Astrocyte of the spinal cord (primary cell): ENCODE results near the gene FBXO17.
"Not testable (repeated sequence)": the region's sequence is repeated elsewhere in the genome, so short reads cannot be mapped to it uniquely, and the experiment has no call there.

Experiments used
- DNase-seq: peaks from one replicate; pipeline ENCODE4 v3.0.0; 2011; ENCODE audit warnings: low read depth, low spot score
- H3K4me3 ChIP-seq: 2 replicates; pipeline ENCODE4 v1.5.1; 2011; ENCODE audit warnings: low read depth, mild to moderate bottlenecking, low read length, moderate library complexity
- CTCF ChIP-seq: IDR thresholded peaks from 2 replicates; pipeline ENCODE4 v1.5.1; 2012; ENCODE audit warnings: low read depth, mild to moderate bottlenecking, low read length, inconsistent platforms
- in situ Hi-C: cut with HindIII; loops from 2 replicates; pipeline ENCODE4 v1.10.0; 2017; ENCODE audit warnings: low sequenced_read_pairs

The FBXO17 gene

GRCh38 chr19:38970664-38971532 is 4.6 kb downstream of the FBXO17 start:
- H3K4me3 ChIP-seq: no peak overlapping the region
- in situ Hi-C loops: no loop called here
- no peak for DNase-seq
- no peak for TF ChIP-seq CTCF

- H3K4me3 ChIP-seq, in situ Hi-C loops, DNase-seq: not testable (repeated sequence)
Observed at GRCh38 chr19:38966149-38966548, 9.4 kb downstream of the FBXO17 start.

GRCh38 chr19:38964738-38965137 is 10.8 kb downstream of the FBXO17 start:
- no peak for DNase-seq
- in situ Hi-C loops: no loop called here
- H3K4me3 ChIP-seq: no peak overlapping the region
- TF ChIP-seq CTCF: no peak

GRCh38 chr19:38959618-38960017 is 15.9 kb downstream of the FBXO17 start:
- TF ChIP-seq CTCF: no peak
- in situ Hi-C loops: no loop called here
- no peak overlapping the region for H3K4me3 ChIP-seq
- no peak for DNase-seq

GRCh38 chr19:38958301-38958700 is 17.2 kb downstream of the FBXO17 start:
- in situ Hi-C loops: no loop called here

GRCh38 chr19:38956264-38956663 is 19.3 kb downstream of the FBXO17 start:
- in situ Hi-C loops: no loop called here
- no peak for TF ChIP-seq CTCF
- no peak overlapping the region for H3K4me3 ChIP-seq
- no peak for DNase-seq

More at GRCh38 chr19:38958301-38958700, 17.2 kb downstream of the FBXO17 start:
- DNase-seq: no peak
- TF ChIP-seq CTCF: no peak
- H3K4me3 ChIP-seq: no peak overlapping the region

GRCh38 chr19:38953677-38954076 is 21.9 kb downstream of the FBXO17 start:
- TF ChIP-seq CTCF: no peak
- no peak for DNase-seq
- no peak overlapping the region for H3K4me3 ChIP-seq
- in situ Hi-C loops: no loop called here
